ENCODE measurements around the gene NUP88.
"Not testable (repeated sequence)": the region's sequence is repeated elsewhere in the genome, so short reads cannot be mapped to it uniquely, and the experiment has no call there.

Gene NUP88

GRCh38 chr17:5419356-5419958 is at the start of gene NUP88:
Gene NUP88 (minus strand): TSS chr17:5419662. CDS start chr17:5419650, 12 bp downstream.
- Mint-ChIP-seq H3K27ac (peak within 1 kb of the TSS; percentile 97), H3K4me1 (ENCODE audit: low read depth) (peaks cover 61% of the 10 kb centered on the region), H3K4me3 (peak within 1 kb of the TSS; percentile 99), H3K9me3 (no peaks in the 10 kb centered on the region), H3K27me3 (no peaks in the 10 kb centered on the region), H3K36me3 (ENCODE audit: low read depth) (peaks cover 48% of the 10 kb centered on the region)

- Mint-ChIP-seq H3K4me3 (peak overlapping the region; percentile 95), H3K27ac (peak overlapping the region; percentile 84), H3K36me3 (ENCODE audit: low read depth) (peaks cover 44% of the 10 kb centered on the region), H3K27me3 (no peaks in the 10 kb centered on the region), H3K4me1 (ENCODE audit: low read depth) (peaks cover 43% of the 10 kb centered on the region), H3K9me3 (no peaks in the 10 kb centered on the region)
Observed at GRCh38 chr17:5468075-5468473, 48.6 kb upstream of the NUP88 start.

GRCh38 chr17:5467416-5467815 is 48.0 kb upstream of the NUP88 start:
- H3K4me1 Mint-ChIP-seq (ENCODE audit: low read depth), result peaks cover 43% of the 10 kb centered on the region
- peak overlapping the region; percentile 84 for H3K27ac Mint-ChIP-seq
- no peaks in the 10 kb centered on the region for H3K27me3 Mint-ChIP-seq
- H3K9me3 Mint-ChIP-seq, result no peaks in the 10 kb centered on the region
- H3K4me3 Mint-ChIP-seq, result peak overlapping the region; percentile 95
- peaks cover 46% of the 10 kb centered on the region for H3K36me3 Mint-ChIP-seq (ENCODE audit: low read depth)

GRCh38 chr17:5466295-5466694 is 46.8 kb upstream of the NUP88 start:
- Mint-ChIP-seq H3K9me3 (no peaks in the 10 kb centered on the region), H3K27ac (no peak overlapping the region), H3K4me1 (ENCODE audit: low read depth) (peaks cover 43% of the 10 kb centered on the region), H3K27me3 (no peaks in the 10 kb centered on the region), H3K4me3 (peak overlapping the region; percentile 95), H3K36me3 (ENCODE audit: low read depth) (peaks cover 41% of the 10 kb centered on the region)

GRCh38 chr17:5464717-5465507 is 45.5 kb upstream of the NUP88 start:
- peak overlapping the region; percentile 42 for H3K27ac Mint-ChIP-seq
- H3K4me3 Mint-ChIP-seq, result no peak overlapping the region
- peaks cover 55% of the 10 kb centered on the region for H3K36me3 Mint-ChIP-seq (ENCODE audit: low read depth)
- no peaks in the 10 kb centered on the region for H3K9me3 Mint-ChIP-seq
- no peaks in the 10 kb centered on the region for H3K27me3 Mint-ChIP-seq
- H3K4me1 Mint-ChIP-seq (ENCODE audit: low read depth), result peaks cover 41% of the 10 kb centered on the region

GRCh38 chr17:5446786-5447185 is 27.3 kb upstream of the NUP88 start:
- H3K4me1 Mint-ChIP-seq (ENCODE audit: low read depth), result no peaks in the 10 kb centered on the region
- no peak overlapping the region for H3K27ac Mint-ChIP-seq
- no peak overlapping the region for H3K4me3 Mint-ChIP-seq
- no peaks in the 10 kb centered on the region for H3K9me3 Mint-ChIP-seq
- peaks cover 83% of the 10 kb centered on the region for H3K36me3 Mint-ChIP-seq (ENCODE audit: low read depth)
- H3K27me3 Mint-ChIP-seq, result no peaks in the 10 kb centered on the region

GRCh38 chr17:5444209-5444608 is 24.7 kb upstream of the NUP88 start:
- H3K4me3 Mint-ChIP-seq, result no peak overlapping the region
- H3K36me3 Mint-ChIP-seq (ENCODE audit: low read depth), result peaks cover 60% of the 10 kb centered on the region
- no peaks in the 10 kb centered on the region for H3K27me3 Mint-ChIP-seq
- peaks cover 12% of the 10 kb centered on the region for H3K4me1 Mint-ChIP-seq (ENCODE audit: low read depth)
- H3K9me3 Mint-ChIP-seq, result no peaks in the 10 kb centered on the region
- H3K27ac Mint-ChIP-seq, result no peak overlapping the region

- no peaks in the 10 kb centered on the region for H3K27me3 Mint-ChIP-seq
- H3K4me3 Mint-ChIP-seq, result no peak overlapping the region
- H3K27ac Mint-ChIP-seq, result no peak overlapping the region
- H3K36me3 Mint-ChIP-seq (ENCODE audit: low read depth), result peaks cover 55% of the 10 kb centered on the region
- H3K4me1 Mint-ChIP-seq (ENCODE audit: low read depth), result peaks cover 12% of the 10 kb centered on the region
- no peaks in the 10 kb centered on the region for H3K9me3 Mint-ChIP-seq
Observed at GRCh38 chr17:5443728-5444127, 24.3 kb upstream of the NUP88 start.

GRCh38 chr17:5439446-5439764 is 19.9 kb upstream of the NUP88 start:
- Mint-ChIP-seq H3K4me3 (peak overlapping the region; percentile 89), H3K9me3 (no peaks in the 10 kb centered on the region), H3K27me3 (no peaks in the 10 kb centered on the region), H3K4me1 (ENCODE audit: low read depth) (peaks cover 42% of the 10 kb centered on the region), H3K36me3 (ENCODE audit: low read depth) (peaks cover 52% of the 10 kb centered on the region), H3K27ac (peak overlapping the region; percentile 39)

GRCh38 chr17:5438716-5439445 is 19.4 kb upstream of the NUP88 start, which contains the start of gene C1QBP:
Gene C1QBP (minus strand): TSS chr17:5439155. CDS start chr17:5439073, 82 bp downstream.
- peaks cover 52% of the 10 kb centered on the region for H3K36me3 Mint-ChIP-seq (ENCODE audit: low read depth)
- peaks cover 42% of the 10 kb centered on the region for H3K4me1 Mint-ChIP-seq (ENCODE audit: low read depth)
- peak within 1 kb of the TSS; percentile 88 for H3K27ac Mint-ChIP-seq
- no peaks in the 10 kb centered on the region for H3K9me3 Mint-ChIP-seq
- H3K27me3 Mint-ChIP-seq, result no peaks in the 10 kb centered on the region
- peak within 1 kb of the TSS; percentile 89 for H3K4me3 Mint-ChIP-seq

GRCh38 chr17:5437721-5438317 is 18.4 kb upstream of the NUP88 start:
- Mint-ChIP-seq H3K9me3 (no peaks in the 10 kb centered on the region), H3K27me3 (no peaks in the 10 kb centered on the region), H3K4me3 (peak overlapping the region; percentile 89), H3K4me1 (ENCODE audit: low read depth) (peaks cover 42% of the 10 kb centered on the region), H3K27ac (peak overlapping the region; percentile 88), H3K36me3 (ENCODE audit: low read depth) (peaks cover 60% of the 10 kb centered on the region)

GRCh38 chr17:5435781-5436315 is 16.4 kb upstream of the NUP88 start:
- Mint-ChIP-seq H3K4me3 (peak overlapping the region; percentile 89), H3K27ac (peak overlapping the region; percentile 86), H3K36me3 (ENCODE audit: low read depth) (peaks cover 73% of the 10 kb centered on the region), H3K4me1 (ENCODE audit: low read depth) (peaks cover 42% of the 10 kb centered on the region)
- not testable (repeated sequence) for H3K27me3 Mint-ChIP-seq, H3K9me3 Mint-ChIP-seq

- peaks cover 37% of the 10 kb centered on the region for H3K4me1 Mint-ChIP-seq (ENCODE audit: low read depth)
- no peaks in the 10 kb centered on the region for H3K9me3 Mint-ChIP-seq
- peak overlapping the region; percentile 36 for H3K4me3 Mint-ChIP-seq
- H3K27ac Mint-ChIP-seq, result peak overlapping the region; percentile 78
- H3K36me3 Mint-ChIP-seq (ENCODE audit: low read depth), result peaks cover 78% of the 10 kb centered on the region
- H3K27me3 Mint-ChIP-seq, result no peaks in the 10 kb centered on the region
Observed at GRCh38 chr17:5434984-5435383, 15.5 kb upstream of the NUP88 start.

- peaks cover 82% of the 10 kb centered on the region for H3K36me3 Mint-ChIP-seq (ENCODE audit: low read depth)
- no peak overlapping the region for H3K4me3 Mint-ChIP-seq
- H3K9me3 Mint-ChIP-seq, result no peaks in the 10 kb centered on the region
- peak overlapping the region; percentile 0 for H3K27ac Mint-ChIP-seq
- H3K27me3 Mint-ChIP-seq, result no peaks in the 10 kb centered on the region
- peaks cover 19% of the 10 kb centered on the region for H3K4me1 Mint-ChIP-seq (ENCODE audit: low read depth)
Observed at GRCh38 chr17:5431949-5432556, 12.6 kb upstream of the NUP88 start.
